ENCODE results near the gene CYP27B1.

GRCh38 chr12:57780284-57780897 lies 13.5 kb upstream of the CYP27B1 start:
- TF ChIP-seq, protein P1, sequence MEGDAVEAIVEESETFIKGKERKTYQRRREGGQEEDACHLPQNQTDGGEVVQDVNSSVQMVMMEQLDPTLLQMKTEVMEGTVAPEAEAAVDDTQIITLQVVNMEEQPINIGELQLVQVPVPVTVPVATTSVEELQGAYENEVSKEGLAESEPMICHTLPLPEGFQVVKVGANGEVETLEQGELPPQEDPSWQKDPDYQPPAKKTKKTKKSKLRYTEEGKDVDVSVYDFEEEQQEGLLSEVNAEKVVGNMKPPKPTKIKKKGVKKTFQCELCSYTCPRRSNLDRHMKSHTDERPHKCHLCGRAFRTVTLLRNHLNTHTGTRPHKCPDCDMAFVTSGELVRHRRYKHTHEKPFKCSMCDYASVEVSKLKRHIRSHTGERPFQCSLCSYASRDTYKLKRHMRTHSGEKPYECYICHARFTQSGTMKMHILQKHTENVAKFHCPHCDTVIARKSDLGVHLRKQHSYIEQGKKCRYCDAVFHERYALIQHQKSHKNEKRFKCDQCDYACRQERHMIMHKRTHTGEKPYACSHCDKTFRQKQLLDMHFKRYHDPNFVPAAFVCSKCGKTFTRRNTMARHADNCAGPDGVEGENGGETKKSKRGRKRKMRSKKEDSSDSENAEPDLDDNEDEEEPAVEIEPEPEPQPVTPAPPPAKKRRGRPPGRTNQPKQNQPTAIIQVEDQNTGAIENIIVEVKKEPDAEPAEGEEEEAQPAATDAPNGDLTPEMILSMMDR (IDR thresholded peaks at IDR 0.05 in 8 of 11, conservative IDR thresholded peaks at IDR 0.05 in 3 of 11) = no peak
- no peak for TF ChIP-seq POLR2AphosphoS5 (IDR thresholded peaks at IDR 0.05)
